AG09319 (cell line): ENCODE data around the gene NDOR1.

Experiments
- DNase-seq: peaks from one replicate; pipeline ENCODE4 v3.0.0-alpha.2; 2010; ENCODE audit warnings: low read depth; ENCODE audit errors: extremely low read depth
- TF ChIP-seq, protein P1 (sequence below): IDR thresholded peaks from 2 replicates; pipeline ENCODE4 v1.5.1; 2011; ENCODE audit warnings: low read depth, mild to moderate bottlenecking, inconsistent platforms, low read length, moderate library complexity

The NDOR1 gene

DNA sequence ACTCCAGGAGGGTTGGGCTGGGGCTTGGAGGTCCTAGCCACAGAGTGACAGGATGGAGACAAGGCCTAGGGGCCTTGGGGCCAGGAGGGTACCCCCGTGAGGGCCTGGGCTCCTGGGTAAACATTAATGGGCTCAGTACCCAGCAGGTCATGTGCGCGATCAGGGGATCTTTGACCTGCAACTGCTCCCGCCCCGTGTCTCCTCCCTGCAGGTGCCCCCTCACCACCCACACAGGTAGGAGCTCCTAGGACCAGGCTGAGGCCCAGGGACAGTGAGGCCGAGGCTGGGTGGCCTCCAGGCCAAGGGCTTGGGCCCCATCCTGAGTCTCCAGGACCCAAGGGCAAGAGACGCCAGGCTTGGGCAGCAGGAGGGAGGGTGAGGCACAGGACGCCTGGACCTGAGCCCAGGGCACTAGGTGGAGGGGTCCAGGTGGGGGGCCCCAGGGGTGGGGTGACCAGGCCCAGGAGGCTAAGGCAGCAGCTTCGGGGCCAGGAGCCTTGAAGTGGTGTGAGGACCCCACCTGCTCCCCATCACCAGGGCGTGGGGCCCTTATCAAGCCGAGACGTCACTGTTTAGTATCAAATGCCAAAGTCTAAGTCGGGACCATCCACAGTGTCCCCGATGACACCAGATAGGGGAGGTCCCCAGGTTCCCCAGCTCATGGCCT, 25.3 kb downstream of the NDOR1 start, which contains the start of gene SLC34A3:
SLC34A3 (plus strand) TSS at position 197 of the 667 bp plus-strand sequence. CDS start 802 bp downstream, outside the sequence.
- TF ChIP-seq, protein P1, sequence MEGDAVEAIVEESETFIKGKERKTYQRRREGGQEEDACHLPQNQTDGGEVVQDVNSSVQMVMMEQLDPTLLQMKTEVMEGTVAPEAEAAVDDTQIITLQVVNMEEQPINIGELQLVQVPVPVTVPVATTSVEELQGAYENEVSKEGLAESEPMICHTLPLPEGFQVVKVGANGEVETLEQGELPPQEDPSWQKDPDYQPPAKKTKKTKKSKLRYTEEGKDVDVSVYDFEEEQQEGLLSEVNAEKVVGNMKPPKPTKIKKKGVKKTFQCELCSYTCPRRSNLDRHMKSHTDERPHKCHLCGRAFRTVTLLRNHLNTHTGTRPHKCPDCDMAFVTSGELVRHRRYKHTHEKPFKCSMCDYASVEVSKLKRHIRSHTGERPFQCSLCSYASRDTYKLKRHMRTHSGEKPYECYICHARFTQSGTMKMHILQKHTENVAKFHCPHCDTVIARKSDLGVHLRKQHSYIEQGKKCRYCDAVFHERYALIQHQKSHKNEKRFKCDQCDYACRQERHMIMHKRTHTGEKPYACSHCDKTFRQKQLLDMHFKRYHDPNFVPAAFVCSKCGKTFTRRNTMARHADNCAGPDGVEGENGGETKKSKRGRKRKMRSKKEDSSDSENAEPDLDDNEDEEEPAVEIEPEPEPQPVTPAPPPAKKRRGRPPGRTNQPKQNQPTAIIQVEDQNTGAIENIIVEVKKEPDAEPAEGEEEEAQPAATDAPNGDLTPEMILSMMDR, result no peak

DNA sequence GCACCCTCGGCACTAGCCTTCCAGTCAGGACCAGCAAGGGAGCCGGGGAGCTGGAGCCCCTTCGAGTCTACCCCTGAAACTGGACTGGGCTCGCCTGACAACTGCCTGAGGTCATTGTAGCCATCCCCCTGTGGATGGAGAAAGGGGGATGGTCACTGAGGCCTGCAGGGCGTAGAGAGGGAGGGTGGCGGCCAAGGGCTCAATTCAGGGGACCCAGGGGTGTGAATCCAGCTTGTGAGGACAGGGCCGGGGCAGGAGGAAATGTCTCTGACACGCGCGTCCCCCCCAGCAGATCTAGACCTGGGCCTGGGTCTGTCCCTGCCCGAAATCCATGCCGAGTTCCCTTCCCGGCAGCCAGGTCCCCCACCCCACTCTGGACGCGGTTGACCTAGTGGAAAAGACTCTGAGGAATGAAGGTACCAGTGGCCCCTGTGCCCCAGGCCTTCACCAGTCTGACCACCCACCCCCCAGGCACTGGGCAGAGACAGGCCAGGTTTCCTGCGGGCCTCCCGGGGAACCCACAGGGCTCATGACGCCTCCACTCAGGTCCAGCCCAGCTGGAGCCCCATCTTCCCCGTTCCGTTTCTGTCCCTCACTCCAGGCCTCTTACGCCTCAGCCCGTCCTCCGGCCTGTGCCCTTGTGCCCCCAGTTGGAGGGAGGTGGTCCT, 26.0 kb downstream of the NDOR1 start:
- DNase-seq, result no peak
- TF ChIP-seq, protein P1, result no peak

More for the DNA sequence above, 25.3 kb downstream of the NDOR1 start, which contains the start of gene SLC34A3:
- no peak for DNase-seq

DNA sequence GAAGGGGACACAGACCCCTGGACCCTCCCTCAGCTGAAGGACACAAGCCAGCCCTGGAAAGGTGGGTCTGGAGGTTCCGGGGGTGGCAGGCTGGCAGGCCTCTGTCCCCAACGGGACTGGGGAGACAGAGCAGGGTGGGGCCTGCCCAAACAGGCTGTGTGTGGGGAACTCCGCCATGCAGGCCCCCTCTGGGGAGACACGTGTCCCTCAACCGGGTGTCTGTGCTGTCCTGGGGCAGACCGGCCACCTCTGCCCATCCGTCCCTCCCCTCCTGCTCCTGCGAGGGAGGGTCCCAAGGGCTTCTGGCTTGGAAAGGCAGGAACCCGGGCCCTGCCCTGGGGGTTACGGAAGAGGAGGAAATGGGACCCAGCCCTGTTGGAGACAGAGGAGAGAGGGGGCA, 26.6 kb downstream of the NDOR1 start:
- DNase-seq, result no peak
- TF ChIP-seq, protein P1, result no peak

DNA sequence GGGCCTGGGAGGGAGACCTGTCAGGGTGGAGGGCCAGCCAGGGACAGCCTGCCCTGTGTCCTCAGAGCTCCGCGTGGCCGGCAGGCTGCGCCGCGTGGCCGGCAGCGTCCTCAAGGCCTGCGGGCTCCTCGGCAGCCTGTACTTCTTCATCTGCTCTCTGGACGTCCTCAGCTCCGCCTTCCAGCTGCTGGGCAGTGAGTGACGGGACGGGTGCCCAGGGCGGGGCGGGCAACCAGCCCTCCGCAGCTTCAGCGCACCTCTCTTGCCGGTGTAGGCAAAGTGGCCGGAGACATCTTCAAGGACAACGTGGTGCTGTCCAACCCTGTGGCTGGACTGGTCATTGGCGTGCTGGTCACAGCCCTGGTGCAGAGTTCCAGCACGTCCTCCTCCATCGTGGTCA, 27.0 kb downstream of the NDOR1 start:
- no peak for DNase-seq
- TF ChIP-seq, protein P1, result no peak

DNA sequence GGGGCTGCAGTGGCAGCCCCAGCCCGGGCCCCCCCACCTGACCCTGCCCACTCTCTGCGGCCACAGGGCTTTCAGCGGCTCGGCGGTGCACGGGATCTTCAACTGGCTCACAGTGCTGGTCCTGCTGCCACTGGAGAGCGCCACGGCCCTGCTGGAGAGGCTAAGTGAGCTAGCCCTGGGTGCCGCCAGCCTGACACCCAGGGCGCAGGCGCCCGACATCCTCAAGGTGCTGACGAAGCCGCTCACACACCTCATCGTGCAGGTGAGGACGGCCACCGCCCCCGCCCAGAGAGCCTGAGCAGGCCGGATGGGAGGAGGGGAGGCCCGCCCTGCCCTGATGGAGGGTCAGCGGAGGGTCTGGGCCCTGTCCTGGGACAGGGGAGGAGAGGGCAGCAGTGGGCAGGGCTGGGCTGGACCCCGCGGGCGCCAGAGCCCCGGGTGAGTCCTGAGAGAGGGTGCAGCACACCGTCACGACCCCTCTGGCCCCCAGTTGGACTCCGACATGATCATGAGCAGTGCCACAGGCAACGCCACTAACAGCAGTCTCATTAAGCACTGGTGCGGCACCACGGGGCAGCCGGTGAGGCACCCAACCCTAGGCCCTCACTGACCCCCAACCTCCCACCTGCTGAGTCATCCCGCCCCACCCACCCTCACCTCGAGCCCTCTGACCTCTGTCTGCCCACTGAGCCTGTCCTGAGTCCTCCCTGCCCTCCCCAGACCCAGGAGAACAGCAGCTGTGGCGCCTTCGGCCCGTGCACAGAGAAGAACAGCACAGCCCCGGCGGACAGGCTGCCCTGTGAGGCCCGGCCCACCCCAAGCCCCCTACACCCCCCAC, 27.9 kb downstream of the NDOR1 start:
- DNase-seq, result no peak

DNA sequence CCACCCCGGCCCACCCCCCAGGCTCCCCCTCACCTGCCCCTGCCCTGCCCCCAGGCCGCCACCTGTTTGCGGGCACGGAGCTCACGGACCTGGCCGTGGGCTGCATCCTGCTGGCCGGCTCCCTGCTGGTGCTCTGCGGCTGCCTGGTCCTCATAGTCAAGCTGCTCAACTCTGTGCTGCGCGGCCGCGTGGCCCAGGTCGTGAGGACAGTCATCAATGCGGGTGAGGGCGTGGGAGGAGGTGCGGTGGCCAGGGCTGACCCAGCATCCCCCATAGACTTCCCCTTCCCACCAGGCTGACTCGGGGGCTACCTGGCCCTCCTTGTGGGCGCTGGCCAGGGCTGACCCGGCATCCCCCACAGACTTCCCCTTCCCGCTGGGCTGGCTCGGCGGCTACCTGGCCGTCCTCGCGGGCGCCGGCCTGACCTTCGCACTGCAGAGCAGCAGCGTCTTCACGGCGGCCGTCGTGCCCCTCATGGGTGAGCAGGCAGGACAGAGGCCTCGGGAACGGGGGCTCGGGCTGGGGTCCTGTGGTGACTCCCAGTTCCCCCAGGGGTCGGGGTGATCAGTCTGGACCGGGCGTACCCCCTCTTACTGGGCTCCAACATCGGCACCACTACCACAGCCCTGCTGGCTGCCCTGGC, 28.7 kb downstream of the NDOR1 start:
- no peak for DNase-seq
- TF ChIP-seq, protein P1, result no peak

More for the DNA sequence above, 27.9 kb downstream of the NDOR1 start:
- TF ChIP-seq, protein P1, result no peak
